EH (cell line): ENCODE measurements around the gene COMMD7.
A peak's percentile ranks its signal among the peaks of the same experiment; 100 is the strongest.

Source experiments
- DNase-seq: peaks from one replicate; pipeline ENCODE4 v3.0.0-alpha.2; 2015; ENCODE audit warnings: low read depth

Gene COMMD7

DNA sequence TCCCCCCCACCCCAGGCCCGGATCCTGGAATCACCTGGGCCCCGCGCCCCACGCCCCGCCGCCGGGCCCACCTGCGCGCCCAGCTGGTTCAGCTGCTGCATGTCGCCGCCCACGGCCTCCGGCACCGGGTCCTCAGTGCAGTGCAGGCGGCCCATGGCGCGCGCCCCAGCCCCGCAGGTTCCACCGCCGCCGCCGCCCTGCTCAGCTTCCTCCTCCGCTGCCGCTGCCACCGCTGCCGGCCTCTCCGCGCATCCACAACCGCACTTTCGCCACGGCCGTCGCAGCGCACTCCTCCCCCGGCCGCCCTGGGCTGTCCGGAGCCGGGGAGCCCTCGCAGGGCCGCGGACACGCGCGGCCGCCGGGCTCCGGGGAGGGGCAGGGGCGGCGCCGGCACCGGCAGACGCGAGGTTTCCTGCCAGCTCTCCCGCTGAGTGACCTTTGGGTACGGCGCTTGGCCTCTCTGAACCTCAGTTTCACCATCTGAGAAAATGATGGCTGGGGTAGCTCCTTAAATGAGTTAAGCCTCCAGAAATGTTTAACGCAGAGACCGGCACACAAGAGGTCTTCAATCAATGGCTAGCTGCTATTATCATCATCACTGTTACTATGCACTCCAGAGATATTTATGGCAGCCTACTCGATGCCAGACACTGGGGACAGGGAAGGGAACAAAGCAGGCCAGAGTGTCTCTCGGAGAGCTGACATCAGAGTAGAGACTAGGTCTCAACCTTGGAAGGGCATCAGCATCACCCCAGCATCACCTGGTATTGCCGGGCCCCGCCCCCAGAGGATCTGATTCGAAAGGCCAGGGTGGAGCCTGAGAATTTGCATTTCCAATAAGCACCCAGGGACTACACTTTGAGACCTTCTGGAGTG, at the start of gene COMMD7:
Gene COMMD7, minus strand, starts transcription at position 231 of the 876 bp plus-strand sequence. Its CDS starts 76 bp downstream, at position 155.
- DNase-seq = peak; percentile 66

DNA sequence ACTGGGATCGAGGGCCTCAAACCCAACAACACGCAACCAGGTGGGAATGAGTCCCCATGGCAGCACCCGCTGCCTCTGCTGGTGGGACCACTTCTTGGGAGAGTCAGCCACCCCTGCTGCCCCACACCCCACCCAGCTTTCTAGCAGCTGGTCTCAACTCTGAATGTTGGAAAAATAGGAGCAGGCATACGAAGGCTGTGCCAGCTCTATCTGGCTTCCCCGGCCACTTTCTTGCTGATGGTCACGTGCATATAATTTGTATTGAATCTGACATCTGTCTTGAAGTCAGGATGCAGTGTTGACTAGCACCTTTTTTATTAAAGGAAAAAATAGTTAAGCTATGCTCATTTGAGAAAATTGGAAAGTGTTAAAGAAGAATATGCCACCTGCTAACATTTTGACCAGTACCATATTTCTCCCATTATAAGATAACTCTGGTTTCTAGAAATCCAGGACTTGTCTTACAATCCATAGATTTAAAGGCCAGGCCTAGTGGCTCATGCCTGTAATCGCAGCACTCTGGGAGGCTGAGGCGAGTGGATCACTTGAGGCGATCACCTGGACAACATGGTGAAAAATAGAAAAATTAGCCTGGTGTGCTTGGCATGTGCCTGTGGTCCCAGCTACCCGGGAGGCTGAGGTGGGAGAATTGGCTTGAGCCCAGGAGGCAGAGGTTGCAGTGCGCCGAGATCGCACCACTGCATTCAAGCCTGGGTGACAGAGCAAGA, 49.6 kb upstream of the COMMD7 start:
- DNase-seq = no peak

DNA sequence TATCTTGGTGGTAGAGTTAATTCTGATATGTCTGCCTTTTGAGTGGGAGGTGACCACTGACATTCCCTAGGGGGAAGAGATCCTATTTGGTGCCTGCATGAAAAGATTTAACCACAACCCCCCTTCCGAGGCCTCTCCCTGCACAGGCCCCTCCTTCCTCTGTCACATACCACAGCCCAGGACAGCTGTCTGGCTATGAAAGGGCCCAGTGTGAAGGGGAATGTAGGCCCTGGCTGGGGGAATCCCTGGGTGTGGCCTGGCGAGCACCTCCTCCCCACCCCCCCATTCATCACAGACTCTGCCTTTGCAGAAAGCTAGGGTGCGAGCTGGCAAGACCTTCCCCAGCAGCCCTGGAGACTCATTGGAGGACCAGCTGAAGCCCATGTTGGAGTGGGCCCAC, 49.0 kb upstream of the COMMD7 start:
- DNase-seq = peak; percentile 28

DNA sequence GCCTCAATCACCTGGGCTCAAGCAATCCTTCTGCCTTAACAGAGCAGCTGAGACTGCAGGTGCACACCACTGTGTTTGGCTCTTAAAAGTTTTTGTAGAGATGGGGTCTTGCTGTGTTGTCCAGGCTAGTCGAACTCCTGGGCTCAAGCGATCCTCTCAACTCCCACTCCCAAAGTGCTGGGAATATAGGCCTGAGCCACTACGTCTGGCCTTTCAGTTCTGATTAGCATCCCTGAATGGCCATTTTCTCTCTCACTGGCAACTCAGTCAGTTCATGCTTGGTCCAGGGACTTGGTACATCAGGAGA, 47.4 kb upstream of the COMMD7 start:
- DNase-seq = no peak

DNA sequence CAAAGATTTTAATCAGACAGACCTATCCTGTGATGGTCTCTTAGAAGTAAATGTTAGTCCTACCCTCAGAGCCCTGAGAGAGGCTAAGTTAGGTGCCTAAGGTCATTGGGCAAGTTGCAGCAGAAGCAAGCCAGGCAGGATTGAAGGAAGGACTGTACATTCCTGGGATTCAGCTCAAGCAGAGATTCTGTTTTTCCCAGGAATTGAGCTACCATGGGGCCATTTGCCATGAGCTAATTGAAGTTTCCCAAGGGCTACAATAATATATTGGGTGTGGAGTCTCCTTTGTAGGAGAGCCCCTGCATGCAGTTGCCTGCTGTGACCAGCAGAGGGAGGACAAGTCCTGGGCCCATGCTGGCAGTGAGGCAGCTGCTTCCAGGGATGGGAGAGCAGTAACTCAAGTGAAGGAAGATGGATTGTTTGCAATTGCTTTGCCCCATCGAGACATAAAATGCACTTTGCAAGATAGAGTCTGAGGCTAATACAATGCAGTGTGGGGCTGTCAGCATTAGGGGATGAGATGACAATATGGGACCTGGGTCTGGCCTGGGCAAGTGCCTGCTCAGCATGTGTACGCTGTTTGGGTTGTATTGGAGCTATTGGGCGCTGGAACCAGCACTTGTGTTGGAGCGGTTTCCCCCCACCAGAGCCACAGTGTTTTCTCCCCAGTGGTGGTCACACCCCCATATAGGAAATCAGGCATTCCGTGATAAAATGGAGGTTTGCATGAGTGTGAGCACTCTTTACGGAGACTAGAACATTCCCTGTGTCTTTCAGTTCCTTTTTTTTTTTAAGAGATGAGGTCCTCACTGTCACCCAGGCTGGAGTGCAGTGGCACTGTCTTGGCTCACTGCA, 46.9 kb upstream of the COMMD7 start:
- DNase-seq = peak; percentile 69

DNA sequence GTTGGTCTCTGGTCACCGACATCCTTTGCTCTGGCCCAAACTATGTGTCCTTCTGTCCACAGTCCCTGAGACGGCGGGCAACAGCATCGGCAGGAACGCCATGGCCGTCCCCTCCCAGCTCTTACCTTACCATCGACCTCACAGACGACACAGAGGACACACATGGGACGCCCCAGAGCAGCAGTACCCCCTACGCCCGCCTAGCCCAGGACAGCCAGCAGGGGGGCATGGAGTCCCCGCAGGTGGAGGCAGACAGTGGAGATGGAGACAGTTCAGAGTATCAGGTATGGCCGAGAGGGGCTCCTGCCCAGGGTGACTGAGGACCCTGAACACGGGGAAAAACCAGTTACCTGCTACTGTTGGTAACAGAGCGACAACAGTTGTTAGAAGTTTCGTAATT, 43.9 kb upstream of the COMMD7 start:
- DNase-seq = no peak

DNA sequence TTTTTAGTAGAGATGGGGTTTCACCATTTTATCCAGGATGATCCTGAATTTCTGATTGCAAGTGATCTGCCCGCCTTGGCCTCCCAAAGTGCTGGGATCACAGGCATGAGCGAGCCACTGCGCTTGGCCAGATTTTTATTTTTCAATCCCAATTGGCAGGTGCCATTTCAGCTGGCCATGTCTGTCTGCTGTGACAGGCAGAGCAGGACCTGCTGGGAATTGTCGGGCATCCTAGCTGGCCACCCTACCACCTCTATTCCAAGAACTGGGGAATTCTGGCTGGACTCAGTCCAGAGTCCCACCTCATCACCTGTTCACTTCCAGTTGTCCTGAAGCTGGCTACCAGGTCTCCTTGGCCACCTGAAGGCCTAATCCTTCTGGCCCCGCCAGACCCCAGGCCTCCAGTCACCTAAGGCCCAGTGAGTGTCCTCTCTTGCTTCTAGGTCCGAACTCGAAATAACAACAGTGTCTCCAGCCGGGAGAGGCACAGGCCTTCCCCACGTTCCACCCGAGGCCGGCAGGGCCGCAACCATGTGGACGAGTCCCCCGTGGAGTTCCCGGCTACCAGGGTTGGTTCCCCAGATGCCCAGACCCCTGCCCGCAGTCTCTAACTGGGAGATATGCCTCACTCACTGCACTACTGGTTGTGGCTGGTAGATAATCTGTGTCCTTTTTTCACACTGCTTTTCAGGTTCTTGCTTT, 42.9 kb upstream of the COMMD7 start:
- no peak for DNase-seq

DNA sequence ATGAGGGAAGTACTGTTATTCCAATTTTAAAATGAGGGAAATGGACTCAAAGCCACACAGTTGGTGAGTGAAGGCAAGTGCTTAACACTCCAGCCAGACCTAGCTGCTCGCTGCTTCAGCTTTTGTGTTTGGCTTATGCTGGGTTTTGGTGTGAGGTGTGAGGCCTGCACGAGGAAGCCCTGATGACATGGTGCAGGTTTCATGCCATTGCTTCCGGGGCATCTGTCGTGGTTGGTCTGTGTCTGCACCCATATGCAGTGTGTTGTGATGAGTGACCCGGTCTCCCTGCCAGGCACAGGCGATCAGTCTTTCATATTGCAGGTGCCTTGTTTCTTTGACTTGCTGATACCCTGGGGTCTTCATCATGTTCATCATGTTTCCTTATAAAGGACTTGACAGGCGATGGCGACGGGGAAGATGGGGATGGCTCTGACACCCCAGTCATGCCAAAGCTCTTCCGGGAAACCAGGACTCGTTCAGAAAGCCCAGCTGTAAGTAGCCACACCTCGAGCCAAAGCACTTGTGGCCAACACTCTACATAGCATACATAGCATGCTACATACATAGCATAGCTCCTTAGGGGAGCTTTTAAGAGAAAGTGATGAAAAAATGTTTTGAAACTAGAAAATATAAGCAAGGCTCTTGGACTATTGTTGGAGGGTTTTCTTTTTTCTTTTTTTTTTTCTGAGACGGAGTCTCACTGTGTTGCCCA, 41.3 kb upstream of the COMMD7 start:
- DNase-seq = peak; percentile 15

DNA sequence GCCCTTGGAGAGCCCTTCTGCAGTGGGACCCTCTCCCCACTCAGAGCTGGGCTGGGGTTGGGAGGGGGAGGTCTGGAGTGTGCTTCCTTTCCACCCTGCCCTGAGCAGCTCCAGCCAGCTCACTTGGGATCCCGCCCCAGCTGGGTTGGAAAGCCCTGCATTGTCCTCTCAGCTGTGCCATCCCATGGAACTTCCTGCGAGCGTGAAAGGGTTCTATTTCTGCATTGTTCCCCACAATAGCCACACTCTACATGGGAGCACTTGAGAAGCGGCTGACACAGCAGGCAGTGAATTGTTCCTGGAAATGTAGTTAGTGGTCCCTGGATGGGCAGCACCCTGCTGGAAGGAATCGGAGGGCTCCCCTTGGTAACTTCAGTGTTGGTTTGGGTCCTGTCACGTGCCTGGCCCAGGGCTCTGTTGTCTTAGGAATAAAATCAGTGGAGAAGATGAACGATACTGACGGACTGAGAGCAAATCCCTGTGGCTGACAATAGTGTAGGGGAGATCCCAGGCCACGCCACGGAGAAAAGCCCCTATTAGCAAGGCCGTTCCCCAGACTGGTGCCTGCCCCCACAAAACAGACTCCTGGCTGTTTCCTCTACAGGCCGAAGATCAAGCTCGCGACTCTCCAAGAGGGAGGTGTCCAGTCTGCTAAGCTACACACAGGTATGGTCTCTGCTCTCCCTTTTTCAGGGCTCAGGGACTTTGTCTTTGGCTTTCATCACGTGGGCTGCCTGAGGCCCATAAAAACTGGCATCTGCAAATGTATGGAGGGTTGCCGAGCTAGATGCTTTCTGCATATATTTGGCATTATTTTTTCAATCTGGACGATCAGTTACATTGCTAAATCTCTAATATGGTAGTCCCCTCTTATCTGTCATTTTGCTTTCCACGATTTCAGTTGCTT, 37.7 kb upstream of the COMMD7 start:
- DNase-seq = no peak

DNA sequence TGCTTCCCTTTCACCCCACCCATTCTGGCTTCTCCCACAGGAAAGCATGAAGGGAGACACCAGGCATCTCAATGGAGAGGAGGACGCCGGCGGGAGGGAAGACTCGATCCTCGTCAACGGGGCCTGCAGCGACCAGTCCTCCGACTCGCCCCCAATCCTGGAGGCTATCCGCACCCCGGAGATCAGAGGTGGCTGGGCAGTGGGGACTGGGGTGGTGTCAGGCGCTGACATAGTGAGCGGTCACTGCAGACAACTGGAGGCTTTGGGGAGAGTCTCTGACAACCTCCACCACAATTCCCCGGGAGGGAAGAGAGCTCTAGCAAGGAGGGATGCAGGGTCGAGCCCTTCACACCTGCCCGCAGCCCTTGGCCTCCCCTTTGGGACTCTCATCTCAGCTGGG, 37.0 kb upstream of the COMMD7 start:
- no peak for DNase-seq

DNA sequence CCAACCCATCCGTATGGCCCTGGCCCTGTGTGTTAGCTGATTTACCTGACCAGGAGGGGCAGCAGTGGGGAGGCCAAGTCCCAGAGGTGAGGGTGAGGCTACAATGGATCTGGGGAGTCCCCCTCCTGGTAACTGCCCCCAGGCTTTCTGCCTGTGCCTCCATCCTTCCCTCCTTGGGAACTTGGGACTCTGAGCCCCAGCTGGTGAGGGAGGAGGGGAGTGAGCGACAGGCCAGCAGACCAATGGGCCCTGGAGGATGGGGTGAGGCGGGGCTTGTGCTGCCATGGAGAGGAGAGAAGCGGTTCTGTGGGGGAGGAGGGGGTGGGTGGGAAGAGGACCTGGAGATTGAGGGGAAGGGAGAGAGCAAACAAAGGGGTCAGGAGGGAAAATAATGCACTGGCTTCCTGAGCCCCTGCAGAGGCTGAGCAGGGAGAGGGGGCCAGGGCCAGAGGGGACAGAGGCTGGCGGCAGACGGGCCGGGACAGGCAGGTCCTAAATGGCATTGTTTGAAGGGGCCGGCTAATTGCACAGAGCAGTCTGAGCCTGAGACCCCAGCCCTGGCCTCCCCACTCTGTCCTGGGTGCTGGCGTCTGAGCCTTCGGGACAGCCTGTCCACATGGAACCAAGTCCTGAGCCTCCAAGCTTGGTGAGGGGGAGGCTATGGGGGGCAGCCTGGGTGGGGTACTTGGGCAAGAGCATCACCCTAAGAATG, 36.4 kb upstream of the COMMD7 start:
- no peak for DNase-seq

DNA sequence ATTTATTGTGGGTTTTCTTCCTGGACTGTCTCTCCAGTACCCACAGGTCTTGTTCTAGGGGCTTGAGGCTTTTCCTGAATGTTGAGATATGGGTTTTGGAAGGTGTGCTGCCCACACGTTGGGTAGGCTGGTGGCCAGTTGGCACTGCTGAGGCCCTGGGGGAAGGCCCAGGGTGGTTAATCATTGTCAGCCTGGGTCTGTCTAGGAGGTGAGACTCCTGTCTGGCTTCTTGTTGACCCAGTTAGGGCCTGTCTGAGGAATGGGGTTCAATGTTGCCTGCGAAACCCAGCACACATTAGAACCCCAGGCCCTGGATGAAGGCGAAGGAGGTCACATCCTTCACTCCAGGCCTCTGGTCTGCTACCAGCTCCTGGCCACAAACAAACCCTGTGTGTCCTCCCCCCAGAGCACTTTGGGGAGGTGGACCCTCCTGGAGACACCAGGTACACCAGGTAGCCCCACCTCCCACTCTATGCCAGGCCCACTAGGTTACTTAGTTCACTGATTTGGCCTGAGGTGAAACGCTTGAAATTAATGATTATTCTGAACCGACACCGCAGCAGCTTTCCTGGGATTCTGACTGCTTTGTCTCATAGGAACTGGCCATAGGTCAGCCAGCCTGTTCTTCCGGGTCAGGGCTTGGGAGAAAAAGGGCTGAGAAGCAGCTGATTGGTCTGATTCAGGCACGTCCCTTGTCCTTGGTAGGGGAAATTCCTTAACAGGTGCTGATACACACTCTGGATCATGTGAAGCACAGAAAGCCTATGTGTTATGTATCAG, 34.1 kb upstream of the COMMD7 start:
- no peak for DNase-seq

DNA sequence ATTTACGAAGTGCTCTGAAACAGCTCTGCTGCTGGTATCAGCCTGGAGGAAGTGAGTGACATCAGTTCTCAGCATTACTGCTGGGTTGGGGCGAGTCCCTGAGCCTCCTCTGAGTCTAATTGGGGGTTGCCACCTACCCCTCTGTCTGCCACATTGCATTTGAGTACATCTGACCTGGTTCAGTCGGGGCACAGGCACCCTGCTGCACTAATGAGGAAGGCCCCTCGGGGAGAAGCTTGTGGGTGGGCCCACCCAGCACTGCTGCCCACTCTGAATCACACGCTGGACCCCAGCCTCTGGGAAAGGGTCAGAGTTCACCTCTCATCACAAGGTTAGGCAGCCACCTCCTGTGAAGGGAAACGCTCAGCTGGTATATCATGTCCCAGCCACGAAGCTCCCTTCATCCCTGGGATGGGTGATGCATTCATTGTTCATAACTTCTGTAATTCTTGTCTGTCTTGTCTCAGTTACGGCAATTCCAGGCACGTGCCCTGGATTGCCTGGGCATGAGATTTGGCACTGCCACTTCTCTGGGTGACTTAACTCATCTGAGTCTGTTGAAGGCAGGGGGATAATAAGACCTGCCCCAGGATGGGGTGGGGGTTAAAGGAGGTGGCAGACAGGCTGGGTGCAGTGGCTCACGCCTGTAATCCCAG, 32.2 kb upstream of the COMMD7 start:
- no peak for DNase-seq

DNA sequence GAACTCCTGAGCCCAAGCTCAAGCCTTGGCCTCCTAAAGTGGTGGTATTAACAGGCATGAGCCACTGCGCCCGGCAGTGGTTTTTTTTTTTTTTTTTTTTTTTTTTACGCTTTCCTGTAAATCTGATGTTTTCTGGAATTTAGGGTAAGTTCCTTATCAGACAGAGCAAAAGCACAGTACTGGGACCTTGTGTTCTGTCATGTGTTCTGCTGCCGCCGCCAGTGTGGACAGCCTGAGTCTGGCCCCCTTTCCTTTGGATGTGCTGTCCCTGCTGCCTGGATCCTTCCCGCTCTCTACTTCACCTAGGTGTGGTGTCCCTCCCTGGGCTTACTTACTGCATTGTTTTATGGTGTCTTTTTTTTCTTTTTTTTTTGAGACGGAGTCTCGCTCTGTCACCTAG, 30.6 kb upstream of the COMMD7 start:
- DNase-seq = no peak

DNA sequence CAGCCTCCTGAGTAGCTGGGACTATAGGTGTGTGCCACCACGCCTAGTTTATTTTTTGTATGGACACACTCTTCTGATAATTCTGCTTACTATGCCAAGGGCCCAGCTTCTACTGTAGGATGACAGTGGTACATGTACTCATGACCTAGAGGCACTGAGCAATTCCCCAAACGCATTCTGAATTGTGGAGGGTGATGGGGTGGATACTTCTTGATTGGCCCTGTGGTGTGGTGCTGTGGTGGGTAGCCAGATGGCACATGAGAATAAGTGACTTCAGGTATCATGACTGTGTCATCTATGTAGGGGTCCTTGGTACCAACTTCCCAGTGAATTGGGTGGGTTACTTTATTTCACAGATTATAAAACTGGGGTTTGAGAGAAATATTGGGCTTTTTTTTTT, 30.0 kb upstream of the COMMD7 start:
- DNase-seq = no peak

DNA sequence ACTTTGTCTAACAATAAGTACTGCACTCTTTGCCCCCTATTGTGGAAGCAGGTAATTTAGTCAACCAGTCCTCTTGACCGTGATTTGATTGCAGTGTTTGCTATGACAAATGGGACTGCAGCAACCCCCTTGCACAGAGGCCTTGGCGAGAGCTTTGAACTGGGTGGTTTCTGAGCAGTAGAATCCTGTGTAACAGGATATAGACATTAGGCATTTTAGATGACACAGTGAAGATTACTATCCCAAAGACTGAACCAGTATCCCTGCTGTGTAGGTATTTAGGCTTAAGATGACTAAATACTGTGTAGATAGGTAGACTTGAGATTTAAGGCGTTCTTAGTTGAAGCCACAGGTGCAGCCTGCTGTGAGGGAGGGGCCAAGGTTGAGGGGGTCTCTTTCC, 28.8 kb upstream of the COMMD7 start:
- no peak for DNase-seq

DNA sequence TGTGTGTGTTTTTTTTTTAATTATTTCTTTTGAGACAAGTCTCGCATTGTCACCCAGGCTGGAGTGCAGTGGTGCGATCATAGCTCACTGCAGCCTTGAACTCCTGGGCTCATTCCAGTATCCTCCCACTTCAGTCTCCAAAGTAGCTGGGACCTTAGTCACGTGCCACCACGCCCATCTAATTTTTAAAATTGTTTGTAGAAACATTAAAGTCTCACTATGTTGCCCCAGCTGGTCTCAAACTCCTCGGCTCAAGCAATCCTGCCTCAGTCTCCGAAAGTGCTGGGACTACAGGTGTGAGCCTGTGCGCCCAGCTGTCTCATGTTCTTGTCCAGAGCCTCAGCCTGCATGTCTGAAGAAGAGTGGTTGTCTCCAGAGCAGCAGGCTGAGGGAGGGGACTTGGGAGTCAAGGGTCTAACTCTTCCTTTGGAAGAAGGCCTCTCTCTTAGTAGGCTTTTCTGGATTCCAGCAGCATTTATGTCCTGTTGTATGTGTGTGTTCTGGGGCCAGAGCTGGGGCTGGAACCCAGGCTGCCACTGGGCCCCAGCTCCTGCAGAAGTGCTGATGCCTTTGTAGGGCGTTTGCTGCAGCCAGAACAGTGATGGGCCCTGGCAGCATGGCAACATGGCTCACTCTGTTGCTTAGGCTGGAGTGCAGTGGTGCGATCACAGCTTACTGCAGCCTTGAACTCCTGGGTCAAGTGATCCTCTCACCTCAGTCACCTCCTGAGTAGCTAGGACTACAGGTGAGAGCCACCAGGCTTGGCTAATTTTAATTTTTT, 24.3 kb upstream of the COMMD7 start:
- DNase-seq = peak; percentile 16
